ENCODE data around the gene DCTN4.
A peak's percentile ranks its signal among the peaks of the same experiment; 100 is the strongest.

GRCh38 chr5:150778517-150779396 lies 19.9 kb upstream of the DCTN4 start, which contains the start of gene SMIM3:
- peak; percentile 45; the same call in 1 of the 2 replicates for TF ChIP-seq POLR2A (IDR thresholded peaks at IDR 0.05; ENCODE audit: low read depth, low read length)
- TF ChIP-seq CTCF (conservative IDR thresholded peaks at IDR 0.05; ENCODE audit: low read depth, low read length), result peak; percentile 48
- no peak for TF ChIP-seq USF2 (IDR thresholded peaks at IDR 0.05; ENCODE audit: low read depth, low read length)
- peak; percentile 62 for TF ChIP-seq RAD21 (IDR thresholded peaks at IDR 0.05; ENCODE audit: low read length)
- TF ChIP-seq CEBPB (IDR thresholded peaks at IDR 0.05; ENCODE audit: low read depth, low read length), result no peak
- no peak for TF ChIP-seq RFX5 (IDR thresholded peaks at IDR 0.05; ENCODE audit: low read depth, low read length)
- no peak for TF ChIP-seq NFE2L2 (IDR thresholded peaks at IDR 0.05; ENCODE audit: low read depth, low read length)
- no peak for TF ChIP-seq ELK1 (IDR thresholded peaks at IDR 0.05; ENCODE audit: borderline replicate concordance, low read depth, low read length)
- TF ChIP-seq MXI1 (IDR thresholded peaks at IDR 0.05; ENCODE audit: borderline replicate concordance, low read depth, low read length), result peak; percentile 57; the same call in 1 of the 2 replicates

Data from IMR-90 (cell line).